ENCODE data around the gene MMP3. TPM values are rescaled to one million over a fixed set of nuclear protein-coding genes. Genes with fewer than 3 reads are reported as not detected.

Gene MMP3
- total RNA-seq, 1 experiment from 2014 or later: not detected

DNA sequence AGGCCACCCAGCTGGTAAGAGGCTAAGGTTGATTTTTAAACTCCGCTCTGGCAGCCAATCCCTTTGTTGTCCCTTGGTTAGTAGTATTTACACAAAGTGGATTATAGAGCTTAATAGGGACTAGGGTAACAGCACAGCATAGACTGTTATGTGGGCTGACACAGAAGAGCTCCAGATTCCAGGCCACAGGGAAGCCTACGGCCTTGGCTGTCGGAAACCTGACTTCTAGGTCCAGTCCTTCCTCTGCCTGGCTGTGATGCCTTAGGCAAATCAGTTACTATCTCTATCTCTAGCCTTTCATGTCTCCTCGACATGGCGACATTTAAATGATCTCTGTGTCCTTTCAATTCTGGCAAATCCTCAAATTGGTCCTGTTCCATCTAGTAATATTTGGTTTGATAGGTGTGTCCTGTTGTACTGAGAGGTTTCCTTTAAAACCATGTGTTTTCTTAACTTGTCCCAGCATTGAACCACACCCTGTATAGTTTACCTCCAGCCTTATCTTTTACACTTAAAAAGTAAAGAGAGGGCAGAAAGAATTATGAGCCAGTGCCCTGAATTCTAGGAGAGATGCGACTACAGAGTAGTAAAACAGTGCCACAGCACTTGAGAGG lies 49.6 kb downstream of the MMP3 start:
- no peak for DNase-seq (ENCODE audit: extremely low read depth, low read depth)

- DNase-seq (ENCODE audit: extremely low read depth, low read depth): no peak
Measured at GRCh38 chr11:102792604-102793003, 50.8 kb downstream of the MMP3 start.

DNA sequence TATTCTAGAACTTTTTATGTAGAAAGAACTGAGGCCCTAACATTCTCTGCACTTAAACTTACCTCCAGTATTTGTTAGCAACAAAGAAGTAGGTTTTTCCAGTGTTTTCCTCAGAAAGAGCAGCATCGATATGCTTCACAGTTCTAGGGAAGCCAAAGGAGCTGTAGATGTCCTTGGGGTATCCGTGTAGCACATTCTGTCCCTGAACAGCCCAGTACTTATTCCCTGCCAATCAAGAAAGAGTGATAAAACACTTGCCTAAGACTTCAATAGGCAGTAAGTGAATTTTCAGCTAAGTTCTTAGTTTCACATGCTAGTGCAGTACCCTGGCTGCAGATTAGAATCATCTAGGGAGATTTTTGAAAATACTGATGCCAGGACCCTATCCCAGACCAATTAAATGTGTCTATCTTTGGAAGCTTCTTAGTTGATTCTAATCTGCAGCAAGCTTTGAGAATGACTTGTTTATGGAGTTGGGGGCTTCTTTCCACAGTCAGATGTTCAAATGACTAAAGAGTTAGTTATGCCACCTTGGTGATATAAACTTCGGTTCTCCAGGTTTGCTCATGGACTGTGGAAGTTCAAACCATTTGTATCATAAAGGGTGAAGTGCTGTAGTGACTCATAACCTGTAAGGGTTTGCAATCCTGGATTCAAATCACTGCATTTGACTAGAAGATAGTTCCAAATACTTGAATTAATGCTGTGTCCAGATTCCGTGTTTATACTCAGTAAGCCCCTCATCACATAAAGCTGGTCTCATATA lies 52.0 kb downstream of the MMP3 start:
- DNase-seq (ENCODE audit: extremely low read depth, low read depth): no peak

DNA sequence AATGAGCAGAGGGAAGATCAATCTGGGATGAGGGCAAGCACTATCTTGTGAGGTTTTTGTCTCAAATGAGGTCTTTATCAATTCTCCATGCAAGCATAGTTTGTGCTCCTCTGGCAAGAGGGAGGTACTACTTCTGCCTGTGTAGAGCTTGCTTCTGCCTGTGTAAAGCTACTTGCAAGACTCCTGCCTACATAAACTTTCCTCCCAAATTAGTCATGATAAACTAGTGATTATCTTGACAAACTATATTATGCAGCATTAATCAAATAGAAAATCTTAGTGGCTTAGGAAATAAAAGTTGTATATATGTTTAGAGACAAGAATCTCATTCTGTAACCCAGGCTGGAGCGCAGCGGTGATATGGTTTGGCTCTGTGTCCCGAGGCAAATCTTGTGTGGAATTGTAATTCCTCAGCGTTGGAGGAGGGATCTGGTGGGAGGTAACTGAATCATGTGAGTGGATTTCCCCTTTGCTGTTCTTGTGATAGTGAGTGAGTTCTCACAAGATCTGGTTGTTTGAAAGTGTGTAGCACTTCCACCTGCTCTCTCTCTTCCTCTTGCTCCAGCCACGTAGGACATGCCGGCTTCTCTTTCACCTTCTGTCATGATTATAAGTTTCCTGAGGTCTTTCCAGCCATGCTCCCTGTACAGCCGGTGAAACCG lies 54.9 kb downstream of the MMP3 start:
- DNase-seq (ENCODE audit: extremely low read depth, low read depth): no peak

Other genes with a start within 250 kb of the MMP3 start
- not detected in 2 replicates for gene MMP20, start 218.3 kb downstream of the MMP3 start, total RNA-seq (2014; rRNA removed; shearing (Covaris generic))
- not detected in 2 replicates for gene MMP27, start 137.8 kb downstream of the MMP3 start, total RNA-seq (2014; rRNA removed; shearing (Covaris generic))
- not detected in 2 replicates for gene MMP8, start 118.7 kb downstream of the MMP3 start, total RNA-seq (2014; rRNA removed; shearing (Covaris generic))
- gene MMP10, start 63.0 kb downstream of the MMP3 start, total RNA-seq (2014; rRNA removed; shearing (Covaris generic)): 2.8 and 4.6 TPM in 2 replicates
- gene MMP1, start 45.4 kb downstream of the MMP3 start, total RNA-seq (2014; rRNA removed; shearing (Covaris generic)): 23.3 and 25.2 TPM in 2 replicates
- not detected in 2 replicates for gene MMP12, start 31.4 kb upstream of the MMP3 start, total RNA-seq (2014; rRNA removed; shearing (Covaris generic))
- gene MMP13, start 112.1 kb upstream of the MMP3 start, total RNA-seq (2014; rRNA removed; shearing (Covaris generic)): not detected in 2 replicates
- 62.5 and 75.1 TPM in 2 replicates for gene DCUN1D5, start 248.6 kb upstream of the MMP3 start, total RNA-seq (2014; rRNA removed; shearing (Covaris generic))